SK-N-SH (cell line): ENCODE measurements around the gene ANKFN1. TPM values are rescaled to one million over a fixed set of nuclear protein-coding genes. Genes with fewer than 3 reads are reported as not detected.

Source experiments
- CTCF ChIA-PET: fragments of 300-600, 350-600 bp; formaldehyde crosslinking; extraction: SDS; loops from one replicate; lab custom pipeline; 2021; lab: Yijun Ruan, JAX
- POLR2A ChIA-PET: fragments of 350-600 bp; sonication (Branson Sonifier 250); formaldehyde crosslinking; extraction: SDS; loops from one replicate; lab custom pipeline; 2020; ENCODE audit warnings: antibody characterized with exemption, inconsistent platforms; lab: Yijun Ruan, JAX
- DNase-seq: peaks from one replicate; pipeline ENCODE4 v3.0.0; 2012
- H2AFZ ChIP-seq: fragments of 200-600 bp; sonication (generic); 2 replicates; pipeline ENCODE4 v1.8.1; 2016; ENCODE audit warnings: antibody characterized with exemption, mild to moderate bottlenecking, low read depth
- H3F3A ChIP-seq: fragments of 200-600 bp; sonication (generic); replicated peaks from 2 replicates; pipeline ENCODE3; 2016; ENCODE audit warnings: antibody characterized with exemption, mild to moderate bottlenecking; ENCODE audit not compliant: insufficient read depth
- H3K27ac ChIP-seq, 2 experiments: fragments of 200-500 bp in 1 of 2; fragments of 200-600 bp in 1 of 2; sonication (Bioruptor generic) in 1 of 2; sonication (generic), shearing (Covaris generic) in 1 of 2; 2 replicates each; pipeline versions ENCODE4 v1.5.1 to v1.6.1; 2014 to 2016; ENCODE audit warnings: low read depth in 2 of 2, inconsistent platforms in 1 of 2, low read length in 1 of 2, mild to moderate bottlenecking in 1 of 2, mixed read lengths in 1 of 2
- H3K27me3 ChIP-seq: fragments of 200-600 bp; sonication (generic), shearing (Covaris generic); 2 replicates; pipeline ENCODE4 v1.6.1; 2016; ENCODE audit warnings: mixed run types; ENCODE audit not compliant: insufficient read depth
- H3K36me3 ChIP-seq, 2 experiments: fragments of 200-500 bp in 1 of 2; fragments of 200-600 bp in 1 of 2; sonication (Bioruptor generic) in 1 of 2; sonication (generic) in 1 of 2; replicated peaks in 1 of 2; 2 replicates each; pipeline versions ENCODE3 to v1.5.1; 2014 to 2016; ENCODE audit warnings: low read length in 1 of 2, mild to moderate bottlenecking in 1 of 2; ENCODE audit not compliant: insufficient read depth in 2 of 2, control insufficient read depth in 1 of 2
- H3K4me1 ChIP-seq, 2 experiments: fragments of 200-500 bp in 1 of 2; fragments of 200-600 bp in 1 of 2; sonication (Bioruptor generic) in 1 of 2; sonication (generic), shearing (Covaris generic) in 1 of 2; 2 replicates each; pipeline versions ENCODE4 v1.5.1 to v1.6.1; 2014 to 2016; ENCODE audit warnings: low read depth in 1 of 2, low read length in 1 of 2, mixed run types in 1 of 2; ENCODE audit not compliant: insufficient read depth in 2 of 2, control insufficient read depth in 1 of 2
- H3K4me2 ChIP-seq: fragments of 200-600 bp; sonication (generic), shearing (Covaris generic); 2 replicates; pipeline ENCODE4 v1.6.1; 2017; ENCODE audit warnings: mixed run types
- H3K4me3 ChIP-seq, 2 experiments: fragments of 200-500 bp in 1 of 2; fragments of 200-600 bp in 1 of 2; sonication (Bioruptor generic) in 1 of 2; sonication (generic), shearing (Covaris generic) in 1 of 2; 2 replicates each; pipeline versions ENCODE4 v1.5.1 to v1.8.1; 2014 to 2016; ENCODE audit warnings: low read depth in 2 of 2, inconsistent platforms in 1 of 2, low read length in 1 of 2, mild to moderate bottlenecking in 1 of 2, mixed read lengths in 1 of 2, moderate library complexity in 1 of 2
- H3K79me2 ChIP-seq: fragments of 200-600 bp; sonication (generic); 2 replicates; pipeline ENCODE4 v1.8.1; 2017; ENCODE audit warnings: mild to moderate bottlenecking; ENCODE audit not compliant: insufficient read depth
- H3K9ac ChIP-seq: fragments of 200-600 bp; sonication (generic); 2 replicates; pipeline ENCODE4 v1.6.1; 2017; ENCODE audit warnings: mixed run types
- H3K9me2 ChIP-seq: fragments of 200-600 bp; sonication (generic); 2 replicates; pipeline ENCODE4 v1.6.1; 2017; ENCODE audit warnings: mixed run types
- H3K9me3 ChIP-seq: fragments of 200-600 bp; sonication (generic); 2 replicates; pipeline ENCODE4 v1.6.1; 2017; ENCODE audit warnings: mixed run types, mild to moderate bottlenecking, moderate library complexity
- H4K20me1 ChIP-seq: fragments of 200-600 bp; sonication (generic); 2 replicates; pipeline ENCODE4 v1.6.1; 2017; ENCODE audit warnings: mild to moderate bottlenecking, mixed run types; ENCODE audit not compliant: insufficient read depth
- ELF1 ChIP-seq: IDR thresholded peaks from 2 replicates; pipeline ENCODE4 v1.4.0; 2012
- EP300 ChIP-seq, 2 experiments: IDR thresholded peaks; 2 replicates each; pipeline versions ENCODE4 v1.4.0 to v1.6.1; 2012; ENCODE audit warnings: borderline replicate concordance in 1 of 2, low read depth in 1 of 2, low read length in 1 of 2
- EZH2phosphoT487 ChIP-seq: fragments of 200-600 bp; sonication (generic); IDR thresholded peaks from 2 replicates; pipeline ENCODE4 v1.6.1; 2017; ENCODE audit warnings: low read depth, mixed run types, mild to moderate bottlenecking, antibody characterized with exemption, moderate library complexity, borderline replicate concordance
- FOXJ3 ChIP-seq: sonication (generic); formaldehyde crosslinking; IDR thresholded peaks from 2 replicates; pipeline ENCODE4 v1.5.1; 2020; ENCODE audit warnings: mild to moderate bottlenecking, missing genetic modification reagents
- IRF3 ChIP-seq: fragments of 150-350 bp; IDR thresholded peaks from 2 replicates; pipeline ENCODE4 v1.6.1; 2016; ENCODE audit warnings: mild to moderate bottlenecking, low read depth, low read length
- MXI1 ChIP-seq: IDR thresholded peaks from 2 replicates; pipeline ENCODE4 v1.6.1; 2012; ENCODE audit warnings: mild to moderate bottlenecking, low read depth, low read length, improper control_type of control experiment
- NFIC ChIP-seq: IDR thresholded peaks from 2 replicates; pipeline ENCODE4 v1.4.0; 2012; ENCODE audit warnings: borderline replicate concordance
- RFX5 ChIP-seq: IDR thresholded peaks from 2 replicates; pipeline ENCODE4 v1.6.1; 2012; ENCODE audit warnings: mild to moderate bottlenecking, improper control_type of control experiment, low read length
- RXRA ChIP-seq: IDR thresholded peaks from 2 replicates; pipeline ENCODE4 v1.4.0; 2012; ENCODE audit warnings: low read depth, mild to moderate bottlenecking, borderline replicate concordance
- TAF1 ChIP-seq: IDR thresholded peaks from 2 replicates; pipeline ENCODE4 v1.6.1; 2012; ENCODE audit warnings: low read depth, mild to moderate bottlenecking, low read length, moderate library complexity, borderline replicate concordance
- TCF12 ChIP-seq: IDR thresholded peaks from 2 replicates; pipeline ENCODE4 v1.4.0; 2012
- USF2 ChIP-seq: fragments of 150-350 bp; IDR thresholded peaks from 2 replicates; pipeline ENCODE4 v1.6.1; 2017; ENCODE audit warnings: antibody characterized with exemption, low read length, low read depth, borderline replicate concordance
- YY1 ChIP-seq: IDR thresholded peaks from 2 replicates; pipeline ENCODE4 v1.4.0; 2012; ENCODE audit warnings: low read depth, mild to moderate bottlenecking
- WGBS: methylation state at CpG from one replicate; pipeline ENCODE4 v1.1.6; 2017; ENCODE audit warnings: low lambda C conversion rate; 5-methylcytosine and 5-hydroxymethylcytosine counted together
- polyA plus RNA-seq, 3 experiments: library from polyadenylated mRNA; depleted of rRNA; stranded (reverse); fragments of >200 nt; gene quantifications; 2 replicates each; pipeline ENCODE4 v1.2.3, GENCODE V29; 2012
- TF ChIP-seq, protein P1 (sequence below): IDR thresholded peaks from 2 replicates; pipeline ENCODE4 v1.4.0; 2012; ENCODE audit warnings: low read depth, borderline replicate concordance
- TF ChIP-seq, protein P2 (sequence below): IDR thresholded peaks from 2 replicates; pipeline ENCODE4; 2012
- TF ChIP-seq, protein P3 (sequence below): IDR thresholded peaks from 2 replicates; pipeline ENCODE4 v1.4.0; 2012; ENCODE audit warnings: low read depth
- TF ChIP-seq, protein P4 (sequence below): IDR thresholded peaks from 2 replicates; pipeline ENCODE4 v1.4.0; 2012; ENCODE audit warnings: low read depth, borderline replicate concordance

The ANKFN1 gene
- polyA plus RNA-seq, 1 of the 3 experiments (the other 2 are of a cell fraction) = 0.07 TPM

- peak in 1 of 2 experiments; percentile 90; a peak in 2 of 4 replicates for TF ChIP-seq EP300 (IDR thresholded peaks at IDR 0.05; ENCODE audit: borderline replicate concordance in 1 of 2, low read depth in 1 of 2, low read length in 1 of 2)
Observed at GRCh38 chr17:56186222-56186786, 33.0 kb downstream of the ANKFN1 start (continued).

DNA sequence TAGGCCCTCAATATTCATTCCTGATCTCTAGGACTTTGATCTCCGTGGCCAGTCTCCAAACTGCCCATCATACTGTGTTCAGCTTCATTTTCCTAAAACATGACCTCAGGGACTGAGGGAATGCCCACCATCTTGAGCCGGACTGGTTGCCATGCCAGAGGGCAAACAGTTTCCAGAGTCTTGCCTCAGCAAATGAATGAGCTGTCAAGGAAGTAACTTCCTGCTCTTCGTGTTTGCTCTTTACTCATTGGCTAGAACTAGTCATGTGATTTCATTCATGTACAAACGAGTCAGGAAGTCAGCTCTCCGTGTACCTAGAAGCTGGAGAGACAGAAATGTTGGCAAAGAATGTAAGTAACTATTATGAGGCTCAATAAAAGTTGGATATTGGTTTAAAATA, 50.2 kb downstream of the ANKFN1 start:
- H3K4me1 ChIP-seq = no peaks in the 10 kb centered on the region
- peak overlapping the region; percentile 56; the same call in 1 of the 2 replicates for H2AFZ ChIP-seq
- H3K36me3 ChIP-seq = no peaks in the 10 kb centered on the region
- no peak overlapping the region for H3K27ac ChIP-seq
- H3K4me2 ChIP-seq = no peak overlapping the region
- no peaks in the 10 kb centered on the region for H3K9me2 ChIP-seq
- POLR2A ChIA-PET = no interaction called here
- no peaks in the 10 kb centered on the region for H3K79me2 ChIP-seq
- TF ChIP-seq USF2 = no peak
- peak; percentile 66 for TF ChIP-seq ELF1
- TF ChIP-seq, protein P1, sequence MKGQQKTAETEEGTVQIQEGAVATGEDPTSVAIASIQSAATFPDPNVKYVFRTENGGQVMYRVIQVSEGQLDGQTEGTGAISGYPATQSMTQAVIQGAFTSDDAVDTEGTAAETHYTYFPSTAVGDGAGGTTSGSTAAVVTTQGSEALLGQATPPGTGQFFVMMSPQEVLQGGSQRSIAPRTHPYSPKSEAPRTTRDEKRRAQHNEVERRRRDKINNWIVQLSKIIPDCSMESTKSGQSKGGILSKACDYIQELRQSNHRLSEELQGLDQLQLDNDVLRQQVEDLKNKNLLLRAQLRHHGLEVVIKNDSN = peak; percentile 76
- TF ChIP-seq, protein P2, sequence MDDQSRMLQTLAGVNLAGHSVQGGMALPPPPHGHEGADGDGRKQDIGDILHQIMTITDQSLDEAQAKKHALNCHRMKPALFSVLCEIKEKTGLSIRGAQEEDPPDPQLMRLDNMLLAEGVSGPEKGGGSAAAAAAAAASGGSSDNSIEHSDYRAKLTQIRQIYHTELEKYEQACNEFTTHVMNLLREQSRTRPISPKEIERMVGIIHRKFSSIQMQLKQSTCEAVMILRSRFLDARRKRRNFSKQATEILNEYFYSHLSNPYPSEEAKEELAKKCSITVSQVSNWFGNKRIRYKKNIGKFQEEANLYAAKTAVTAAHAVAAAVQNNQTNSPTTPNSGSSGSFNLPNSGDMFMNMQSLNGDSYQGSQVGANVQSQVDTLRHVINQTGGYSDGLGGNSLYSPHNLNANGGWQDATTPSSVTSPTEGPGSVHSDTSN = no peak
- no peak for TF ChIP-seq TCF12
- no peaks in the 10 kb centered on the region for H3K27me3 ChIP-seq
- 6% methylated on average over 5 of the region's 5 CpGs for whole genome bisulfite sequencing
- H3F3A ChIP-seq = no peaks in the 10 kb centered on the region
- no peak overlapping the region for H3K9ac ChIP-seq
- H3K4me3 ChIP-seq = no peak overlapping the region; a peak in 1 of 4 replicates
- DNase-seq = peak; percentile 19
- H4K20me1 ChIP-seq = no peaks in the 10 kb centered on the region
- CTCF ChIA-PET = interaction anchor here (1.2 kb wide), 1 partner anchor 115 kb away, joined by 3 read pairs; no protein-coding TSS in a partner anchor
- no peaks in the 10 kb centered on the region for H3K9me3 ChIP-seq

GRCh38 chr17:56206351-56206750, 53.1 kb downstream of the ANKFN1 start:
- no peak for DNase-seq
- Histone ChIP-seq H3K27me3 (no peaks in the 10 kb centered on the region), H3K79me2 (no peaks in the 10 kb centered on the region), H3K36me3 (no peaks in the 10 kb centered on the region), H2AFZ (peak overlapping the region; percentile 27; the same call in 1 of the 2 replicates), H3K9me3 (0 out of 2 replicates have a peak, but pooled peaks cover 6% of the 10 kb centered on the region), H3K9me2 (no peaks in the 10 kb centered on the region), H3K4me2 (peak overlapping the region; percentile 16; the same call in 1 of the 2 replicates), H3F3A (no peaks in the 10 kb centered on the region), H3K9ac (no peak overlapping the region), H4K20me1 (no peaks in the 10 kb centered on the region), H3K27ac (no peak overlapping the region), H3K4me1 (no peaks in the 10 kb centered on the region), H3K4me3 (no peak overlapping the region)
- POLR2A ChIA-PET = no interaction called here
- CTCF ChIA-PET = no interaction called here
- 20% methylated on average over 6 of the region's 6 CpGs for WGBS
- TF ChIP-seq, protein P1 = no peak
- TF ChIP-seq RFX5 (no peak), TAF1 (no peak), IRF3 (no peak), RXRA (no peak), NFIC (no peak), FOXJ3 (CRISPR knock-in tag) (no peak), MXI1 (no peak), ELF1 (no peak), EZH2phosphoT487 (no peak), YY1 (no peak)
- TF ChIP-seq, protein P3, sequence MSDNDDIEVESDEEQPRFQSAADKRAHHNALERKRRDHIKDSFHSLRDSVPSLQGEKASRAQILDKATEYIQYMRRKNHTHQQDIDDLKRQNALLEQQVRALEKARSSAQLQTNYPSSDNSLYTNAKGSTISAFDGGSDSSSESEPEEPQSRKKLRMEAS = no peak
- TF ChIP-seq, protein P4, sequence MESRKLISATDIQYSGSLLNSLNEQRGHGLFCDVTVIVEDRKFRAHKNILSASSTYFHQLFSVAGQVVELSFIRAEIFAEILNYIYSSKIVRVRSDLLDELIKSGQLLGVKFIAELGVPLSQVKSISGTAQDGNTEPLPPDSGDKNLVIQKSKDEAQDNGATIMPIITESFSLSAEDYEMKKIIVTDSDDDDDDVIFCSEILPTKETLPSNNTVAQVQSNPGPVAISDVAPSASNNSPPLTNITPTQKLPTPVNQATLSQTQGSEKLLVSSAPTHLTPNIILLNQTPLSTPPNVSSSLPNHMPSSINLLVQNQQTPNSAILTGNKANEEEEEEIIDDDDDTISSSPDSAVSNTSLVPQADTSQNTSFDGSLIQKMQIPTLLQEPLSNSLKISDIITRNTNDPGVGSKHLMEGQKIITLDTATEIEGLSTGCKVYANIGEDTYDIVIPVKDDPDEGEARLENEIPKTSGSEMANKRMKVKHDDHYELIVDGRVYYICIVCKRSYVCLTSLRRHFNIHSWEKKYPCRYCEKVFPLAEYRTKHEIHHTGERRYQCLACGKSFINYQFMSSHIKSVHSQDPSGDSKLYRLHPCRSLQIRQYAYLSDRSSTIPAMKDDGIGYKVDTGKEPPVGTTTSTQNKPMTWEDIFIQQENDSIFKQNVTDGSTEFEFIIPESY = no peak
